Activated CD4-positive, alpha-beta memory T cell treated with anti-CD3 and anti-CD28 coated beads for 36 hours (primary cell): Measurements from ENCODE around the gene OTOG. TPM values are rescaled to one million over a fixed set of nuclear protein-coding genes. Genes with fewer than 3 reads are reported as not detected.

Experiments used
- CTCF ChIA-PET: fragments of 350-600 bp; sonication (Branson Sonifier 250); formaldehyde crosslinking; loops from one replicate; lab custom pipeline; 2021; ENCODE audit warnings: antibody characterized with exemption, inconsistent platforms; lab: Charles Lee
- POLR2A ChIA-PET: fragments of 350-600 bp; sonication (Branson Sonifier 250); formaldehyde crosslinking; loops from one replicate; lab custom pipeline; 2021; ENCODE audit warnings: antibody characterized with exemption; lab: Charles Lee
- DNase-seq: peaks from one replicate; pipeline ENCODE4 v3.0.0-alpha.2; 2020
- H3K27ac Mint-ChIP-seq: one replicate; pipeline ENCODE4 v1.8.0; 2021; ENCODE audit warnings: mixed read lengths
- H3K27me3 Mint-ChIP-seq: one replicate; pipeline ENCODE4 v1.8.0; 2021; ENCODE audit warnings: mixed read lengths
- H3K36me3 Mint-ChIP-seq: one replicate; pipeline ENCODE4 v1.8.0; 2021; ENCODE audit warnings: mixed read lengths
- H3K4me1 Mint-ChIP-seq: one replicate; pipeline ENCODE4 v1.8.0; 2021; ENCODE audit warnings: low read depth, mixed read lengths
- H3K4me3 Mint-ChIP-seq: one replicate; pipeline ENCODE4 v1.8.0; 2021; ENCODE audit warnings: mild to moderate bottlenecking, mixed read lengths
- H3K9me3 Mint-ChIP-seq: one replicate; pipeline ENCODE4 v1.8.0; 2021; ENCODE audit warnings: mixed read lengths
- intact Hi-C: fragments of 100-400 bp; cut with micrococcal nuclease; formaldehyde crosslinking; loops from one replicate; pipeline ENCODE4 v1.15.1; 2023
- total RNA-seq, 2 experiments: library from RNA; stranded (reverse); gene quantifications; one replicate each; pipeline ENCODE4 v1.2.3, GENCODE V29; 2021

The OTOG gene
- total RNA-seq, 2 experiments from 2014 or later = not detected

GRCh38 chr11:17521106-17521900, 25.8 kb upstream of the OTOG start:
- Mint-ChIP-seq H3K27me3 (peaks cover 5% of the 10 kb centered on the region), H3K36me3 (no peaks in the 10 kb centered on the region), H3K27ac (no peak overlapping the region), H3K4me1 (no peaks in the 10 kb centered on the region), H3K4me3 (no peak overlapping the region), H3K9me3 (no peaks in the 10 kb centered on the region)
- DNase-seq = no peak
- ChIA-PET CTCF (interaction anchor here (1.2 to 2.1 kb wide), 2 partner anchors 135 to 137 kb away, joined by 3 to 8 read pairs; no protein-coding TSS in a partner anchor), POLR2A (no interaction called here)
- intact Hi-C loops = no loop called here

- ChIA-PET POLR2A (no interaction called here), CTCF (interaction anchor here (0.6 to 2.1 kb wide), 3 partner anchors 16 to 295 kb away, joined by 3 to 8 read pairs (median 3); no protein-coding TSS in a partner anchor)
- no peak overlapping the region for H3K27ac Mint-ChIP-seq
- intact Hi-C loops = no loop called here
- DNase-seq = no peak
- no peaks in the 10 kb centered on the region for H3K4me1 Mint-ChIP-seq
- H3K9me3 Mint-ChIP-seq = no peaks in the 10 kb centered on the region
- peaks cover 2% of the 10 kb centered on the region for H3K27me3 Mint-ChIP-seq
- H3K4me3 Mint-ChIP-seq = no peak overlapping the region
- H3K36me3 Mint-ChIP-seq = no peaks in the 10 kb centered on the region
Measured at GRCh38 chr11:17522655-17523054, 24.4 kb upstream of the OTOG start.

DNA sequence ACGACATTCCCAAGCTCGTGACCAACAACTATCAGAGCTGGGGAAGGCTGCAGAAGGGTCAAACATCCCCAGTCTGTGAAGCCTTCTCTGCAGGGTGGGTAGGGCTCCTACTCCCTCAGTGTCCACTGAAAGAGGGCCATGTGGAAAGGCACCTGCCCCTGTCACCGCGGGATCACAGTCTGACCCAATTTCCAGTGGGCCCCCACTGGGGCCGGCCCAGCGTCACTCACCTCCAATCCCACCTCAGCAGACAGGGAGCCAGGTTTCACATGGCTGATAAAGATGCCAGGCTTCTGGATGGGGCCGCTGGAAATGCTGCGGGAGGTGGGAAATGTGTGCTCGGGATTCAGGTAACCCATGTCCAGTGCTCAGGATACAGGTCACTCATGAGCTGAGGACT, 22.8 kb upstream of the OTOG start:
- Mint-ChIP-seq H3K27me3 (peaks cover 2% of the 10 kb centered on the region), H3K36me3 (no peaks in the 10 kb centered on the region), H3K4me3 (no peak overlapping the region), H3K27ac (no peak overlapping the region), H3K9me3 (no peaks in the 10 kb centered on the region), H3K4me1 (no peaks in the 10 kb centered on the region)
- no peak for DNase-seq
- ChIA-PET CTCF (interaction anchor here (3.7 kb wide), 1 partner anchor 140 kb away, joined by 16 read pairs; no protein-coding TSS in a partner anchor), POLR2A (no interaction called here)
- intact Hi-C loops = no loop called here

GRCh38 chr11:17525570-17525969, 21.5 kb upstream of the OTOG start:
- ChIA-PET POLR2A (no interaction called here), CTCF (interaction anchor here (1.6 to 3.7 kb wide), 2 partner anchors 142 to 296 kb away, joined by 6 to 16 read pairs; no protein-coding TSS in a partner anchor)
- Mint-ChIP-seq H3K9me3 (no peaks in the 10 kb centered on the region), H3K36me3 (no peaks in the 10 kb centered on the region), H3K27me3 (peaks cover 7% of the 10 kb centered on the region), H3K4me1 (no peaks in the 10 kb centered on the region), H3K4me3 (no peak overlapping the region), H3K27ac (no peak overlapping the region)
- DNase-seq = no peak
- intact Hi-C loops = no loop called here

DNA sequence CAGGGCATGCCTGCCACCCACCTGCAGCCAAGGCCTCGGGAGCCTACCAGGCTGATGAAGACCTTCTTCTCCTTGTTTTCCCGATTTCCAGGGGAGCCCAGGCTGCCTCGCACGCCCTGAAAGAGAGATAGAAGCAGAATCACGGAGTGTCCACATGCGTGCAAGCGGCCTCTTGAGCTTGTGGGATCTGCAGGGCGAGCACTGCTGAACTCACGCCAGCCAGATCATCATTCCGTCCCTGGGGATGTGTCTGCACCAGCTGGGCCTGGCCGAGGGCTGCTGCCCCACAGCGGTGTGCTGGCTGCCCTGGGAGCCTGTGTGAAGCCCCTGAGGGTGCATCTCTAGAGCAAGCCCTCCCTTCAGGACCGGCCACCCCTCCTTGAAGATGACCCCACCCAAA, 20.7 kb upstream of the OTOG start:
- intact Hi-C loops = no loop called here
- POLR2A ChIA-PET = no interaction called here
- CTCF ChIA-PET = interaction anchor here (1.6 to 3.7 kb wide), 2 partner anchors 143 to 296 kb away, joined by 6 to 16 read pairs; no protein-coding TSS in a partner anchor

DNA sequence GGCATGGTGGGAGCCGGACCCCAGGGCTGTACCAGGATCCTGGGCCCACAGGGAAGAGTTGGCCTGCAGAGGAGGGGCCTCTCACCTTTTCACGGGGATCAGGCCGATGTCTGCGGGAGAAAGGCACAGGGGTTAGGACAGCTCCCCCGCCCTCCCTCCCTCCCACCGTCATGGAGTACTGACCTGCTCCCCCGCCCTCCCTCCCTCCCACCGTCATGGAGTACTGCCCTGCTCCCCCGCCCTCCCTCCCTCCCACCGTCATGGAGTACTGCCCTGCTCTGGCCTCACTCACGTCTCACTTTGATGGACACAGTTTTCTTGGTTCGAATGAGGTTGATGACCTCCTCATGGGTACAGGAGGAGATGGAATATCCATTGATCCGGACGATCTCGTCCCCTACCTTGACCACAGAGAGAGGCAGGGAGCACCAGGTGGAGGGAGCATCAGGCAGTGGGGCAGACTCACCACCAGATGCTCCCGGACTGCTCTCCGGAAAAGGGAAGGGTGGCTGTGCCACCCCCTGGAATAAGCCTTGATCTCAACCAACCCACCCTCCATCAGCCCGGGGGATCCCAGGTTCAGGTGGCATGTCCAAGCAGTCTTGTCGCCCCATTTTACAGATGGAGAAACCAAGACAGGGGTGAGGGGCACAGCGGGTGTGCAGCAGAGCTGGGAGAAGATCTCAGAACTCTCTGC, 20.0 kb upstream of the OTOG start:
- H3K4me3 Mint-ChIP-seq = no peak overlapping the region
- H3K9me3 Mint-ChIP-seq = no peaks in the 10 kb centered on the region
- ChIA-PET POLR2A (no interaction called here), CTCF (interaction anchor here (0.6 to 3.7 kb wide), 17 partner anchors 8 to 741 kb away, joined by 3 to 75 read pairs (median 6); partner anchors contain the start of gene KCNJ11)
- intact Hi-C loops = no loop called here
- H3K4me1 Mint-ChIP-seq = no peaks in the 10 kb centered on the region
- peaks cover 9% of the 10 kb centered on the region for H3K27me3 Mint-ChIP-seq
- no peaks in the 10 kb centered on the region for H3K36me3 Mint-ChIP-seq
- no peak for DNase-seq
- H3K27ac Mint-ChIP-seq = no peak overlapping the region

More for the DNA sequence above, 20.7 kb upstream of the OTOG start:
- DNase-seq = no peak
- no peaks in the 10 kb centered on the region for H3K9me3 Mint-ChIP-seq
- H3K36me3 Mint-ChIP-seq = no peaks in the 10 kb centered on the region
- H3K4me1 Mint-ChIP-seq = no peaks in the 10 kb centered on the region
- H3K4me3 Mint-ChIP-seq = no peak overlapping the region
- peaks cover 7% of the 10 kb centered on the region for H3K27me3 Mint-ChIP-seq
- no peak overlapping the region for H3K27ac Mint-ChIP-seq

- Mint-ChIP-seq H3K27me3 (peaks cover 9% of the 10 kb centered on the region), H3K4me1 (no peaks in the 10 kb centered on the region), H3K9me3 (no peaks in the 10 kb centered on the region), H3K27ac (no peak overlapping the region), H3K4me3 (no peak overlapping the region), H3K36me3 (no peaks in the 10 kb centered on the region)
- ChIA-PET CTCF (interaction anchor here (0.6 to 3.4 kb wide), 27 partner anchors 8 to 743 kb away, joined by 3 to 75 read pairs (median 4); partner anchors contain the start of gene KCNJ11), POLR2A (no interaction called here)
- intact Hi-C loops = no loop called here
- DNase-seq = no peak
Measured at GRCh38 chr11:17527628-17527995, 19.4 kb upstream of the OTOG start.

- intact Hi-C loops = loop anchor here (1.0 kb wide), 1 partner anchor 144 kb away; no protein-coding TSS in a partner anchor
- POLR2A ChIA-PET = no interaction called here
- Mint-ChIP-seq H3K4me1 (no peaks in the 10 kb centered on the region), H3K27me3 (peaks cover 9% of the 10 kb centered on the region), H3K36me3 (no peaks in the 10 kb centered on the region), H3K4me3 (no peak overlapping the region), H3K27ac (no peak overlapping the region), H3K9me3 (no peaks in the 10 kb centered on the region)
- DNase-seq = peak; percentile 69
- CTCF ChIA-PET = interaction anchor here (0.6 to 3.4 kb wide), 34 partner anchors 9 to 744 kb away, joined by 3 to 75 read pairs (median 3); partner anchors contain the start of gene KCNJ11
Measured at GRCh38 chr11:17528181-17528691, 18.8 kb upstream of the OTOG start.

GRCh38 chr11:17528906-17529843, 17.9 kb upstream of the OTOG start:
- Mint-ChIP-seq H3K4me3 (no peak overlapping the region), H3K9me3 (no peaks in the 10 kb centered on the region), H3K27me3 (peaks cover 9% of the 10 kb centered on the region), H3K36me3 (no peaks in the 10 kb centered on the region), H3K27ac (no peak overlapping the region), H3K4me1 (no peaks in the 10 kb centered on the region)
- ChIA-PET POLR2A (interaction anchor here (0.6 kb wide), 1 partner anchor 451 kb away, joined by 3 read pairs; no protein-coding TSS in a partner anchor), CTCF (interaction anchor here (0.6 to 3.4 kb wide), 9 partner anchors 10 to 743 kb away, joined by 3 to 75 read pairs (median 4); no protein-coding TSS in a partner anchor)
- intact Hi-C loops = loop anchor here (1.0 kb wide), 1 partner anchor 145 kb away; no protein-coding TSS in a partner anchor
- DNase-seq = no peak

DNA sequence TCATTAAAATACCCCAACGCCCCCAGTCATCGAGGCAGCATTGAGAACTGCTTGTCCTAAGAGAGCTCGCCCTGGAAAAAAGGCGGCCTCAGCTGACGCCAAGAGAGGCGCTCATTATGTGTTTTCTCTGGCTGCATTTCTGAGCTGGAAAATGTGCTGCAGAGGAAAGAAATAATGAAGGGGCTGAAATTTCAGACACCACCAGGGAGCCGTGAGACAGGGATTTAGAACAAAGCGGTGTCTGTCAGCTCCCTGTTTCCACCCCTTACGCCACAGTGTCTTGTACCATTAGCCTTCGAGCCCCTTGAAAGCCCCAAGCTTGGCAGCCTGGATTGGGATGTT, 17.2 kb upstream of the OTOG start:
- CTCF ChIA-PET = interaction anchor here (1.6 to 3.4 kb wide), 3 partner anchors 10 to 300 kb away, joined by 4 to 75 read pairs (median 23); no protein-coding TSS in a partner anchor
- no peak overlapping the region for H3K27ac Mint-ChIP-seq
- no peaks in the 10 kb centered on the region for H3K36me3 Mint-ChIP-seq
- H3K27me3 Mint-ChIP-seq = peaks cover 9% of the 10 kb centered on the region
- H3K4me1 Mint-ChIP-seq = no peaks in the 10 kb centered on the region
- H3K9me3 Mint-ChIP-seq = no peaks in the 10 kb centered on the region
- H3K4me3 Mint-ChIP-seq = no peak overlapping the region
- DNase-seq = no peak
- intact Hi-C loops = no loop called here
- POLR2A ChIA-PET = no interaction called here

- Mint-ChIP-seq H3K4me1 (no peaks in the 10 kb centered on the region), H3K9me3 (no peaks in the 10 kb centered on the region), H3K27ac (no peak overlapping the region), H3K36me3 (no peaks in the 10 kb centered on the region), H3K27me3 (peaks cover 8% of the 10 kb centered on the region), H3K4me3 (no peak overlapping the region)
- ChIA-PET CTCF (no interaction called here), POLR2A (no interaction called here)
- DNase-seq = no peak
- intact Hi-C loops = no loop called here
Measured at GRCh38 chr11:17531071-17531600, 15.9 kb upstream of the OTOG start.
